ENCODE data around the gene ARHGEF3.

DNA sequence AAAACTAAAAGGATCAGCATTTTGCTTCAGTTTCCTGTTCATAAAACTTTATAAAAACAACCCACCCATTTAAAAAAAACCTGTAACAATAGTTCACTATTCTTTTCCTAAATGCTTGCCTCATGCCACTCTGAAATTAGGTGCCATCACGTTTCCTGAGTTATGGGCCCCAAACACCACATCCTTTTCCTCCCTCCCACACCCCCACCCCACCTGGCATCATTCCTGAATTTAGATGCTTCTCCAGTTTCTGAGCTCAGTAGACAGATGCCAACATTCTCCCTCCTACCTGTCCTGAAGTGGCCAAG lies 11.9 kb upstream of the ARHGEF3 start:
- no peak for TF ChIP-seq POLR2AphosphoS5 (IDR thresholded peaks at IDR 0.05)
- TF ChIP-seq, protein P1, sequence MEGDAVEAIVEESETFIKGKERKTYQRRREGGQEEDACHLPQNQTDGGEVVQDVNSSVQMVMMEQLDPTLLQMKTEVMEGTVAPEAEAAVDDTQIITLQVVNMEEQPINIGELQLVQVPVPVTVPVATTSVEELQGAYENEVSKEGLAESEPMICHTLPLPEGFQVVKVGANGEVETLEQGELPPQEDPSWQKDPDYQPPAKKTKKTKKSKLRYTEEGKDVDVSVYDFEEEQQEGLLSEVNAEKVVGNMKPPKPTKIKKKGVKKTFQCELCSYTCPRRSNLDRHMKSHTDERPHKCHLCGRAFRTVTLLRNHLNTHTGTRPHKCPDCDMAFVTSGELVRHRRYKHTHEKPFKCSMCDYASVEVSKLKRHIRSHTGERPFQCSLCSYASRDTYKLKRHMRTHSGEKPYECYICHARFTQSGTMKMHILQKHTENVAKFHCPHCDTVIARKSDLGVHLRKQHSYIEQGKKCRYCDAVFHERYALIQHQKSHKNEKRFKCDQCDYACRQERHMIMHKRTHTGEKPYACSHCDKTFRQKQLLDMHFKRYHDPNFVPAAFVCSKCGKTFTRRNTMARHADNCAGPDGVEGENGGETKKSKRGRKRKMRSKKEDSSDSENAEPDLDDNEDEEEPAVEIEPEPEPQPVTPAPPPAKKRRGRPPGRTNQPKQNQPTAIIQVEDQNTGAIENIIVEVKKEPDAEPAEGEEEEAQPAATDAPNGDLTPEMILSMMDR (IDR thresholded peaks at IDR 0.05 in 8 of 11, conservative IDR thresholded peaks at IDR 0.05 in 3 of 11) = no peak
- no peak for TF ChIP-seq POLR2A (IDR thresholded peaks at IDR 0.05)
